ENCODE results near the gene PRPF19. TPM values are rescaled to one million over a fixed set of nuclear protein-coding genes. Genes with fewer than 3 reads are reported as not detected.

The PRPF19 gene
- total RNA-seq, 1 experiment from 2014 or later: 115 TPM

DNA sequence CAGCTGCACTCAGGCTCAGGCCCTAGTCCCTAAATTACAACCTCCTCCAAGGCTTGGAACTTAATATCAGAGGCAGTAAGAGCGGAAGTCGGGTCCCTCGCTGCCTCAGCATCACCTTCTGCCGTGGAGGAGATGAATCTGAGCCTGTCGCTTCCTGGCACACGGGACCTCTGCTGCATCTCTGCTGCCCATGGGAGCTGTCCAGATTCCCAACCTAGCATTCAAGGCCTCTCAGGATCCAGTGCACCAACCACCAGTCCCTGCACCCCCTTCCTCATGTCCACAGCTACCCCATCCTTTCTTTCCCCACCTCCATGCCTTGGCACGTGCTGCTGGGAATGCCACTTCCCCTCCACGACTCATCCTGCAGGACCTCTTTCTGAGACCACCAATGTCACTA lies 48.1 kb downstream of the PRPF19 start:
- H3K27me3 Mint-ChIP-seq (ENCODE audit: insufficient read depth, unreplicated experiment): peaks cover 14% of the 10 kb centered on the region
- no peak for DNase-seq (ENCODE audit: unreplicated experiment)
- intact Hi-C loops (cut with micrococcal nuclease): no loop called here
- CTCF ChIA-PET: no interaction called here
- no TSS peak for BruUV-seq (replicated peaks)
- TF ChIP-seq, protein P1, sequence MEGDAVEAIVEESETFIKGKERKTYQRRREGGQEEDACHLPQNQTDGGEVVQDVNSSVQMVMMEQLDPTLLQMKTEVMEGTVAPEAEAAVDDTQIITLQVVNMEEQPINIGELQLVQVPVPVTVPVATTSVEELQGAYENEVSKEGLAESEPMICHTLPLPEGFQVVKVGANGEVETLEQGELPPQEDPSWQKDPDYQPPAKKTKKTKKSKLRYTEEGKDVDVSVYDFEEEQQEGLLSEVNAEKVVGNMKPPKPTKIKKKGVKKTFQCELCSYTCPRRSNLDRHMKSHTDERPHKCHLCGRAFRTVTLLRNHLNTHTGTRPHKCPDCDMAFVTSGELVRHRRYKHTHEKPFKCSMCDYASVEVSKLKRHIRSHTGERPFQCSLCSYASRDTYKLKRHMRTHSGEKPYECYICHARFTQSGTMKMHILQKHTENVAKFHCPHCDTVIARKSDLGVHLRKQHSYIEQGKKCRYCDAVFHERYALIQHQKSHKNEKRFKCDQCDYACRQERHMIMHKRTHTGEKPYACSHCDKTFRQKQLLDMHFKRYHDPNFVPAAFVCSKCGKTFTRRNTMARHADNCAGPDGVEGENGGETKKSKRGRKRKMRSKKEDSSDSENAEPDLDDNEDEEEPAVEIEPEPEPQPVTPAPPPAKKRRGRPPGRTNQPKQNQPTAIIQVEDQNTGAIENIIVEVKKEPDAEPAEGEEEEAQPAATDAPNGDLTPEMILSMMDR (IDR thresholded peaks at IDR 0.05; ENCODE audit: unreplicated experiment): no peak
- no peak overlapping the region for H3K4me3 Mint-ChIP-seq (ENCODE audit: unreplicated experiment)
- no peaks in the 10 kb centered on the region for H3K4me1 Mint-ChIP-seq (ENCODE audit: insufficient read depth, unreplicated experiment)
- H3K27ac Mint-ChIP-seq (ENCODE audit: low read depth, unreplicated experiment): no peak overlapping the region
- H3K9me3 Mint-ChIP-seq (ENCODE audit: unreplicated experiment): no peaks in the 10 kb centered on the region
- H3K36me3 Mint-ChIP-seq (ENCODE audit: insufficient read depth, unreplicated experiment): no peaks in the 10 kb centered on the region
- POLR2A ChIA-PET: no interaction called here

DNA sequence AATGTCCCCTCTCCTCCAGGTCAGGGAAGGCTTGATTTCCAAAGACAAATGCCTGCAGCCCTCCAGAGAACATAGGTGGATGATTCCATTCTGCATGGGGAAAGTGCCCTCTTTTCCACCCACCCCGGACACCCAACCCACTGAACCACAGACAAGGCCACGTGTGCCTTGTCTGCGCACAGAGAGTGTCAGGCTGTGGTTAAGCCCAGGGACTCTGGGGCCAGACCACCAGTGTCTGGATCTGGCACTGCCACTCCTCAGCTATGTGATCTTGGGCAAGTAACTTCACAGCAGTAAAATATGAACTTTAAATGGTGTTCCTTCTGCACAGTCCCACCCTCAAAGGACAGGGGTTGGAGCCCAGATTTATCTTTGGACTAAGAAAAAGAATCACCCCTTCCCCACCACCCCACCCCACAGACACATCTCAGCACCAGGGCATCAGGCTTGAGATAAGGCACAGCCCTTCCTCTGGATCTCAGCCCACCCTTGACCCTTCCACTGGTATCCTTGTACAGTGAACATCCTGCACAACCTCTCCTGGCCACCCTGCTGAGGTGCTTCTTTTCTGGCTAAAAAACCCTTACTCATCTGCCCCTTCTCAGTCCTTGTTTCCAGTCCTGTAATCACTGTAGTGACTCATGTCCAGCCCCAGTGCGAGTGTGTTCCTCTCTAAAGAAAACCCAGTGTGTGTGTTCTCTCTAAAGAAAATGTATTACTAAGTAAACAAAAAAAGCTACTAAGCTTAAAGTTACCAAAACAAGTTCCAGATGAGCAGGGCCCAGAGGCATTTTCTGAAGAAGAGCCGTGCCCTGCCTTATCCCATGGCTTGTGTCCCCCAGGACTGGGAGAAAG lies 48.8 kb downstream of the PRPF19 start:
- TF ChIP-seq, protein P1 (IDR thresholded peaks at IDR 0.05; ENCODE audit: unreplicated experiment): no peak
- H3K4me1 Mint-ChIP-seq (ENCODE audit: insufficient read depth, unreplicated experiment): no peaks in the 10 kb centered on the region
- intact Hi-C loops (cut with micrococcal nuclease): no loop called here
- no peak overlapping the region for H3K27ac Mint-ChIP-seq (ENCODE audit: low read depth, unreplicated experiment)
- no TSS peak for BruUV-seq (replicated peaks)
- no peaks in the 10 kb centered on the region for H3K9me3 Mint-ChIP-seq (ENCODE audit: unreplicated experiment)
- H3K4me3 Mint-ChIP-seq (ENCODE audit: unreplicated experiment): no peak overlapping the region
- CTCF ChIA-PET: no interaction called here
- peaks cover 8% of the 10 kb centered on the region for H3K27me3 Mint-ChIP-seq (ENCODE audit: insufficient read depth, unreplicated experiment)
- no peaks in the 10 kb centered on the region for H3K36me3 Mint-ChIP-seq (ENCODE audit: insufficient read depth, unreplicated experiment)
- no peak for DNase-seq (ENCODE audit: unreplicated experiment)
- POLR2A ChIA-PET: no interaction called here

DNA sequence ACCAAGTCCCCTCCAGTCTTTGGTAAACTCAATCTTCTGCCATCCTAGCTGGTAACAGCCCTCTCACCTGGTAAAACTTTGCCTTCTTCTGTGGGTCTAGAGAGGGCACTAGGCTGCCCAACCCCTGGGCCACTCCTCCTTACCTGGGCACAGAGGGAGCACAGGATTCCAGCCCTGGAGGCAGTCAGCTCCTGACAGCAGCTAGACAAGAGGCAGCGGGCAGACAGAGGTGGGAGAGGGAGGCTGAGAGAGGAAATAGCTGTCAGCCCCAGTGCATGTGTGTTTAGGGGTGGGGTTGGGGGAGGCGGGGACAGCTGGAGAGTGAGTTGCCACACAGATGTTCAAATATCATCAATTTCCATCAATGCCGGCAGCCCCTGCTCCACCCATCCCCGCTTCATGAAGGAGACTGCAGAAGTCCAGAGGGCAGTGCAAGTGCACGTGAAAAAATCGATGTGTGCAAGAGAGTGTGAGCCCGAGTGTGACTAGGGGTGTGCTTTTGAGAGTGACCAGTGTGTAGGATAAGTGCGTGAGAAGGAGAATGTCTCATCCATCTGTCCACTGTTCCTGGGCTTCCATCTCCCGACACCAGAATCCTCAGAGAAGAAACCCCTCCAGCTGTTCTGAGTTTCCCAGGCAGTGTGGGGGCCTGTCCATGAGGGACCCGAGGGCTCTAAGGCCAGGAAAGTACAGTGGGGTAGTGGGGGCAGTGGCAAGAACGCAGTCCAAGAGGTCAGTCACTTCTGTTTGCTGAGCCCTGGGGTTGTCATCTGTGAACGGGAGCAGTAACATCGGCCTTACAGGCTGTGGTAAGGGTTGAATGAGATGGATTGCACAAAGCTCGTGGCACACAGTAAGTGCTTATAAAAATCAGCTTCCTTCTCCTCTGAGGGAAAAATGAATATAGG lies 50.4 kb downstream of the PRPF19 start, which contains the start of gene PTGDR2:
PTGDR2 (minus strand) TSS at position 225 of the 908 bp plus-strand sequence. CDS start 2,228 bp downstream, outside the sequence.
- Mint-ChIP-seq H3K27ac (ENCODE audit: low read depth, unreplicated experiment) (no peak within 1 kb of the TSS), H3K4me1 (ENCODE audit: insufficient read depth, unreplicated experiment) (no peaks in the 10 kb centered on the region), H3K27me3 (ENCODE audit: insufficient read depth, unreplicated experiment) (no peaks in the 10 kb centered on the region), H3K9me3 (ENCODE audit: unreplicated experiment) (no peaks in the 10 kb centered on the region), H3K4me3 (ENCODE audit: unreplicated experiment) (no peak within 1 kb of the TSS), H3K36me3 (ENCODE audit: insufficient read depth, unreplicated experiment) (peaks cover 6% of the 10 kb centered on the region)
- intact Hi-C loops (cut with micrococcal nuclease): no loop called here
- ChIA-PET POLR2A (no interaction called here), CTCF (interaction anchor here (0.6 to 1.0 kb wide), 7 partner anchors 13 to 459 kb away, joined by 3 to 6 read pairs (median 3); no protein-coding TSS in a partner anchor)
- no TSS peak for BruUV-seq (replicated peaks)
- TF ChIP-seq, protein P1 (IDR thresholded peaks at IDR 0.05; ENCODE audit: unreplicated experiment): no peak
- no peak for DNase-seq (ENCODE audit: unreplicated experiment)
